Measurements from ENCODE around the gene TENT4B. TPM values are rescaled to one million over a fixed set of nuclear protein-coding genes. Genes with fewer than 3 reads are reported as not detected.
"Not testable (repeated sequence)": the region's sequence is repeated elsewhere in the genome, so short reads cannot be mapped to it uniquely, and the experiment has no call there.

Gene TENT4B
- total RNA-seq, 2 experiments from 2014 or later = 17.5 to 18.0 TPM

GRCh38 chr16:50160495-50161164, 7.5 kb downstream of the TENT4B start:
- Mint-ChIP-seq H3K36me3 (ENCODE audit: low read depth) (peaks cover 20% of the 10 kb centered on the region), H3K4me1 (peaks cover 42% of the 10 kb centered on the region), H3K9me3 (no peaks in the 10 kb centered on the region), H3K27ac (no peak overlapping the region), H3K4me3 (no peak overlapping the region), H3K27me3 (no peaks in the 10 kb centered on the region)
- ChIA-PET POLR2A (interaction anchor here (1.3 kb wide), 1 partner anchor 10 kb away, joined by 3 read pairs; no protein-coding TSS in a partner anchor), CTCF (interaction anchor here (1.7 kb wide), 1 partner anchor 50 kb away, joined by 9 read pairs; no protein-coding TSS in a partner anchor)
- no peak for DNase-seq

GRCh38 chr16:50161950-50162349, 8.8 kb downstream of the TENT4B start:
- no peak for DNase-seq
- CTCF ChIA-PET = interaction anchor here (1.0 to 1.7 kb wide), 2 partner anchors 49 to 137 kb away, joined by 3 to 9 read pairs; partner anchors contain the start of gene CNEP1R1
- H3K9me3 Mint-ChIP-seq = no peaks in the 10 kb centered on the region
- POLR2A ChIA-PET = no interaction called here
- no peak overlapping the region for H3K4me3 Mint-ChIP-seq
- H3K27me3 Mint-ChIP-seq = no peaks in the 10 kb centered on the region
- H3K27ac Mint-ChIP-seq = no peak overlapping the region
- H3K4me1 Mint-ChIP-seq = peaks cover 41% of the 10 kb centered on the region
- peaks cover 23% of the 10 kb centered on the region for H3K36me3 Mint-ChIP-seq (ENCODE audit: low read depth)

- no peak for DNase-seq
- Mint-ChIP-seq H3K27ac (no peak overlapping the region), H3K4me1 (peaks cover 41% of the 10 kb centered on the region), H3K4me3 (no peak overlapping the region), H3K9me3 (no peaks in the 10 kb centered on the region), H3K27me3 (no peaks in the 10 kb centered on the region), H3K36me3 (ENCODE audit: low read depth) (peaks cover 21% of the 10 kb centered on the region)
- ChIA-PET POLR2A (interaction anchor here (3.0 kb wide), 1 partner anchor 13 kb away, joined by 9 read pairs; the partner anchor contains the start of gene TENT4B), CTCF (interaction anchor here (0.7 kb wide), 1 partner anchor 13 kb away, joined by 3 read pairs; no protein-coding TSS in a partner anchor)
Observed at GRCh38 chr16:50165473-50165872, 12.4 kb downstream of the TENT4B start.

- DNase-seq = no peak
- peaks cover 39% of the 10 kb centered on the region for H3K4me1 Mint-ChIP-seq
Observed at GRCh38 chr16:50166511-50167500, 13.7 kb downstream of the TENT4B start.

GRCh38 chr16:50167556-50167955, 14.4 kb downstream of the TENT4B start:
- Mint-ChIP-seq H3K27ac (peak overlapping the region; percentile 62), H3K4me1 (peaks cover 42% of the 10 kb centered on the region), H3K36me3 (ENCODE audit: low read depth) (peaks cover 18% of the 10 kb centered on the region), H3K4me3 (no peak overlapping the region), H3K27me3 (no peaks in the 10 kb centered on the region), H3K9me3 (no peaks in the 10 kb centered on the region)
- POLR2A ChIA-PET = interaction anchor here (0.9 to 3.0 kb wide), 5 partner anchors 8 to 101 kb away, joined by 4 to 9 read pairs (median 4); partner anchors contain the start of gene TENT4B
- CTCF ChIA-PET = interaction anchor here (0.6 to 2.2 kb wide), 9 partner anchors 8 to 649 kb away, joined by 3 to 14 read pairs (median 6); partner anchors contain the start of genes CNEP1R1 and HEATR3
- no peak for DNase-seq

More at GRCh38 chr16:50166511-50167500, 13.7 kb downstream of the TENT4B start:
- ChIA-PET CTCF (interaction anchor here (0.6 to 2.2 kb wide), 11 partner anchors 8 to 650 kb away, joined by 3 to 14 read pairs (median 4); partner anchors contain the start of genes CNEP1R1 and HEATR3), POLR2A (interaction anchor here (0.9 to 3.0 kb wide), 5 partner anchors 9 to 101 kb away, joined by 4 to 9 read pairs (median 4); partner anchors contain the start of gene TENT4B)
- peak overlapping the region; percentile 71 for H3K27ac Mint-ChIP-seq
- H3K36me3 Mint-ChIP-seq (ENCODE audit: low read depth) = peaks cover 18% of the 10 kb centered on the region
- no peaks in the 10 kb centered on the region for H3K9me3 Mint-ChIP-seq
- H3K27me3 Mint-ChIP-seq = no peaks in the 10 kb centered on the region
- no peak overlapping the region for H3K4me3 Mint-ChIP-seq

GRCh38 chr16:50169555-50170096, 16.5 kb downstream of the TENT4B start:
- H3K9me3 Mint-ChIP-seq = no peaks in the 10 kb centered on the region
- H3K4me1 Mint-ChIP-seq = peaks cover 48% of the 10 kb centered on the region
- no peak overlapping the region for H3K27ac Mint-ChIP-seq
- H3K4me3 Mint-ChIP-seq = no peak overlapping the region
- H3K36me3 Mint-ChIP-seq (ENCODE audit: low read depth) = peaks cover 19% of the 10 kb centered on the region
- H3K27me3 Mint-ChIP-seq = no peaks in the 10 kb centered on the region
- CTCF ChIA-PET = interaction anchor here (0.6 to 0.7 kb wide), 2 partner anchors 30 to 288 kb away, joined by 3 to 4 read pairs; no protein-coding TSS in a partner anchor
- no peak for DNase-seq
- POLR2A ChIA-PET = interaction anchor here (0.6 kb wide), 1 partner anchor 17 kb away, joined by 4 read pairs; no protein-coding TSS in a partner anchor

GRCh38 chr16:50171773-50172172, 18.7 kb downstream of the TENT4B start:
- POLR2A ChIA-PET = interaction anchor here (0.8 kb wide), 1 partner anchor 25 kb away, joined by 3 read pairs; no protein-coding TSS in a partner anchor
- H3K4me3 Mint-ChIP-seq, DNase-seq, H3K27ac Mint-ChIP-seq, H3K9me3 Mint-ChIP-seq, CTCF ChIA-PET, H3K27me3 Mint-ChIP-seq: not testable (repeated sequence)
- Mint-ChIP-seq H3K4me1 (peaks cover 38% of the 10 kb centered on the region), H3K36me3 (ENCODE audit: low read depth) (peaks cover 12% of the 10 kb centered on the region)

GRCh38 chr16:50172195-50172922, 19.3 kb downstream of the TENT4B start:
- ChIA-PET CTCF (interaction anchor here (1.3 kb wide), 1 partner anchor 148 kb away, joined by 4 read pairs; the partner anchor contains the start of gene CNEP1R1), POLR2A (no interaction called here)
- peaks cover 10% of the 10 kb centered on the region for H3K36me3 Mint-ChIP-seq (ENCODE audit: low read depth)
- H3K9me3 Mint-ChIP-seq = no peaks in the 10 kb centered on the region
- H3K27ac Mint-ChIP-seq = no peak overlapping the region
- no peak overlapping the region for H3K4me3 Mint-ChIP-seq
- H3K4me1 Mint-ChIP-seq = peaks cover 35% of the 10 kb centered on the region
- DNase-seq = no peak
- H3K27me3 Mint-ChIP-seq = no peaks in the 10 kb centered on the region

GRCh38 chr16:50173316-50173715, 20.2 kb downstream of the TENT4B start:
- no peak overlapping the region for H3K27ac Mint-ChIP-seq

GRCh38 chr16:50178491-50178941, 25.4 kb downstream of the TENT4B start:
- Mint-ChIP-seq H3K27ac (no peak overlapping the region), H3K9me3 (no peaks in the 10 kb centered on the region), H3K27me3 (no peaks in the 10 kb centered on the region), H3K36me3 (ENCODE audit: low read depth) (peaks cover 6% of the 10 kb centered on the region), H3K4me3 (no peak overlapping the region), H3K4me1 (peaks cover 16% of the 10 kb centered on the region)
- no peak for DNase-seq
- ChIA-PET POLR2A (no interaction called here), CTCF (no interaction called here)

More at GRCh38 chr16:50173316-50173715, 20.2 kb downstream of the TENT4B start:
- Mint-ChIP-seq H3K36me3 (ENCODE audit: low read depth) (peaks cover 10% of the 10 kb centered on the region), H3K4me1 (peaks cover 36% of the 10 kb centered on the region), H3K4me3 (no peak overlapping the region), H3K27me3 (no peaks in the 10 kb centered on the region), H3K9me3 (no peaks in the 10 kb centered on the region)
- POLR2A ChIA-PET = no interaction called here
- DNase-seq = no peak
- CTCF ChIA-PET = interaction anchor here (0.9 to 1.3 kb wide), 2 partner anchors 37 to 149 kb away, joined by 3 to 4 read pairs; partner anchors contain the start of gene CNEP1R1

GRCh38 chr16:50182441-50182840, 29.3 kb downstream of the TENT4B start:
- Mint-ChIP-seq H3K9me3 (no peaks in the 10 kb centered on the region), H3K4me3 (no peak overlapping the region), H3K27ac (no peak overlapping the region), H3K36me3 (ENCODE audit: low read depth) (peaks cover 11% of the 10 kb centered on the region), H3K27me3 (no peaks in the 10 kb centered on the region), H3K4me1 (peaks cover 13% of the 10 kb centered on the region)
- ChIA-PET CTCF (interaction anchor here (0.6 to 1.1 kb wide), 3 partner anchors 28 to 210 kb away, joined by 3 read pairs; partner anchors contain the start of gene CNEP1R1), POLR2A (no interaction called here)
- DNase-seq = no peak
